GM19351 (cell line): Measurements from ENCODE around the gene KRT33B.
"Not testable (repeated sequence)": the region's sequence is repeated elsewhere in the genome, so short reads cannot be mapped to it uniquely, and the experiment has no call there.

Experiments used
- ATAC-seq: cut with Tn5 transposase; IDR thresholded peaks from one replicate; pipeline ENCODE4 v1.9.1; 2021; ENCODE audit warnings: mild to moderate bottlenecking, moderate library complexity; ENCODE audit not compliant: unreplicated experiment

Gene KRT33B

GRCh38 chr17:41394254-41394996 is 24.8 kb upstream of the KRT33B start:
- ATAC-seq, result no peak

DNA sequence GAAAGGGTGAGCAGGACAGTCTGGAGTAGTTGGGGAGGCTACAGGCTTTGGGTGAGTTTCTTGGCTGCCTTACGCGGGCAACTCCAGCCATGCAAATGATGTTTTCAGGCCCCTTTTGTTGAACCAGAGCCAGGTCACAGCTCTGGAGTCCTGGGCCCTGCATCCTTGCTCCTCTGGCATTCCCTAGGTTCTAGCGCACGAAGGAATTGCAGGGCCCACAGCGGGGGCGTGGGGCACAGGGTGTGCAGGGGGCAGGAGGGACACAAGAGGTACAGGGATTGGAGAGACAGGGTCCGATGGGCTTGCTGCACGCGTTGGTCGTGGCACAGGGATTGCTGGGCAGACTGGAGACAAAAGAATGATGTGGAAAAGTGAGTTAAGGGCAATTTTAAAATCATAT is 24.2 kb upstream of the KRT33B start:
- no peak for ATAC-seq

DNA sequence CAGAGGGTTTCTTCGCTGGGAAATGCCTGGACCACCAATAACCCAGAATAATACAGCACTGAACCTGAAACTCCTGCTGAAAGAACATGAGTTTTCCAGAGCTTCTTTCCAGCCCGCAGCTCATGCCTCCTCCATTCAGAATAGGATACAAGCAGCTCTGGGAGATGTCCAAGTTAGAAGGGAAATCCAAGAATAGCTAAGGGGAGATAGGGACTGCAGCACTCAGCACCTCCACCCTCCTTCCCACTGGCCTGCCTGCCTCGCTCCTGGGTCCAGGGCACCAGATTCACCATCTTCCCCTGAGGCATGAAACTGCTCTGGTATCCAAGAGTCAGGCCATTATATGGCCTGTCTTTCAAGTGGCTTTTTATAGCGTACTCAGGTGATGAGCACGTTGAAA is 23.7 kb upstream of the KRT33B start:
- ATAC-seq, result no peak

DNA sequence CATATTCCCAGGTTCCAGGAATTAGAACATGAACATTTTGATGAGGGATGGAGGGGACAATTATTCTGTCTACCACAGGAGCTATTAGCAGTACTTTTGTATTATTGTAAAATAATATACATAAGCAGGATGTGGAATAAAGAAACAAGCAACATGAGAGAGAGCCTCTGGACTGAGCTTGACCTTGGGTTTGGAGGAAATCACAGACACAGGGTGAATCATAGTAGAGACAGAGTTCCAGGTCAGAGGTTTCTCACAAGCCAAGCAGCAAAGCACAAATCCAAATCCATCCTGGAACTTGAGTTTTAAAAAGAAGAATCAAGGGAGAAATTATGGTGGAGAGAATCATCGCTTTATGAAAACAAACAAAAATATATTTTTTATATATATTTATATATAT is 22.7 kb upstream of the KRT33B start:
- no peak for ATAC-seq

- no peak for ATAC-seq
These were observed 21.9 kb upstream of the KRT33B start for GRCh38 chr17:41391535-41391934.

DNA sequence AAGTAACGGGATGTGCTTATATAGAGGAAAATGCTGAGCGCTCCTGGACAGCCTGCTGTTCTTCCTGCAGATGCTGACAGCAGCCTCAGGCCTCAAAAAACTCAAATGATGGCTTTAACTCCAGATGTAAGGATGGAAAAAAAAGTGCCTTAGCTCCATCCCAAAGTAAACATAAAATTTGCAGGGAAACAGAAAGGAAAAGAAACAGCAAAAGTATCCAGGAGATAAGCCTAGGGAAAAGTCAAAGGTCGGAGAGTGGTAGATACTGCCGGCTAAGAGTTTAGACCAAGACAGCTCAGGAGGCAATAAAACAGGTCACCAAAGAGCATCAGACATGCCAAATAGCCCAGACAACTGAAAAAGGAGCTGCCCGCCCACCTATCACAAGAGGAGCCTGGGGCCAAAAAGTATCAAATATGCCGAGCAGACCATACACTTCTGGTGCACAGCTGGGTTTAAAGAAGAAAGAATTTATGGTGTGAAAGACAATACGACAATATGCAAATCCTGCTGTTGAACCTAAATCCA is 20.9 kb upstream of the KRT33B start:
- no peak for ATAC-seq

GRCh38 chr17:41387670-41388069 is 18.1 kb upstream of the KRT33B start:
- ATAC-seq, result no peak

- no peak for ATAC-seq
These were observed 16.6 kb upstream of the KRT33B start for GRCh38 chr17:41386227-41386626.

- ATAC-seq, result no peak
These were observed 14.1 kb upstream of the KRT33B start for GRCh38 chr17:41383690-41384089.

- no peak for ATAC-seq
These were observed 12.8 kb upstream of the KRT33B start for GRCh38 chr17:41382394-41382793.

GRCh38 chr17:41381943-41382342 is 12.3 kb upstream of the KRT33B start, which contains the start of gene KRT34:
Gene KRT34 (minus strand): TSS chr17:41382306. CDS start chr17:41382246, 60 bp downstream.
- not testable (repeated sequence) for ATAC-seq

DNA sequence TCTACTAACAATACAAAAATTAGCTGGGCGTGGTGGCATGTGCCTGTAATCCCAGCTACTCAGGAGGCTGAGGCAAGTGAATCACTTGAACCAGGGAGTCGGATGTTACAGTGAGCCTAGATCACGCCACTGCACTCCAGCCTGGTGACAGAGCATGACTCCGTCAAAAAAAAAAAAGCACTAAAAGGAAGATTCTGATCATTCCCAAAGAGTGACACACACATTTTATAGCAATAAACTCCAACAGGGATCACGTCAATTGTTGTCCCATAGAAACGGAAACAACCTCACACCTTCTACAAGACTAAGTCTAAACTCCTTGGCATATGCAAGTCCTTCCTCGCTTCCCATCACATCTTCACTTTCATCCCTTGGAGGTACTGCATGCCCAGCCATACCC is 10.5 kb upstream of the KRT33B start:
- not testable (repeated sequence) for ATAC-seq

- ATAC-seq, result no peak
These were observed 7.9 kb upstream of the KRT33B start for GRCh38 chr17:41377546-41377945.

DNA sequence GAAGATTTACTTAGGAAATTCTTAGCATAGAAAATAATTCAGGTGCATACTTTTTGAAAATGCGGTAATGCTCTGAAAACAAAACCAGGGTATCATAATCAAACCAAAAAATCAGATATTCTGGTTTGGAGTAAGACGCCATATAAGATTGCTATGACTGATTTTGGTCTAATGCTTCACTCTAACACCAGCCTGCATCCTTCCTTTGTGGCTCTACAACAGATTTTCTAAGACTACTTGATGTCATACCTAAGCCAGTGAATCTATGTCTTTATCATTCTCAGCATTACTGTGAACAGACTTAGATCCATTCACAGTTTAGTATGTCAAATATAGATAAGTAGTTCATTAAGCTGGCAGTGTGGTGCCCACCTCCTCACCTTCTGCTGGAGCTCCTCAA is 590 bp downstream of the KRT33B start:
- ATAC-seq, result no peak

DNA sequence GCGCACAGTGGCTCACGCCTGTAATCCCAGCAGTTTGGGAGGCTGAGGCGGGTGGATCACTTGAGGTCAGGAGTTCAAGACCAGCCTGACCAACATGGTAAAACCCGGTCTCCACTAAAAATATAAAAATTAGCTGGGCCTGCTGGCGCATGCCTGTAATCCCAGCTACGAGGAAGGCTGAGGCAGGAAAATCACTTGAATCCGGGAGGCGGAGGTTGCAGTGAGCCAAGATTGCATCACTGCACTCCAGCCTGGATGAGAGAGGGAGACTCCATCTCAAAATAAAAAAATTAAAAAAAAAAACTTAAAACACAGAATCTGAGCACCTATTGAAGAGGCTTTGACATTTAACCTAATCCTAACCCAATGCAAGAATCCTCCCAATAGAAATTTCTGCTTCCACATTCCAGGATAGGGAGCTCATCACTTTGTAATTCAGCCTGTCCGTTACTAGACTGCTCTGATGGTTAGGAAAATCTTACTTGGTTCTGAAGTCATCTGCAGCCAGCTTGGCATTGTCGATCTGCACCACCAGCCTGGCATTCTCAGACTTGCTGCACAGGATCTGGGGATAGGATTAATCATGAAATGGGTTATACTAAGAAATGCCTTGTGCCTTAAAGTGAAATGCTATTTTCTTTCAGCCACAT is 2.1 kb downstream of the KRT33B start:
- ATAC-seq, result no peak

- ATAC-seq, result no peak
These were observed 3.5 kb downstream of the KRT33B start for GRCh38 chr17:41366070-41366469.

DNA sequence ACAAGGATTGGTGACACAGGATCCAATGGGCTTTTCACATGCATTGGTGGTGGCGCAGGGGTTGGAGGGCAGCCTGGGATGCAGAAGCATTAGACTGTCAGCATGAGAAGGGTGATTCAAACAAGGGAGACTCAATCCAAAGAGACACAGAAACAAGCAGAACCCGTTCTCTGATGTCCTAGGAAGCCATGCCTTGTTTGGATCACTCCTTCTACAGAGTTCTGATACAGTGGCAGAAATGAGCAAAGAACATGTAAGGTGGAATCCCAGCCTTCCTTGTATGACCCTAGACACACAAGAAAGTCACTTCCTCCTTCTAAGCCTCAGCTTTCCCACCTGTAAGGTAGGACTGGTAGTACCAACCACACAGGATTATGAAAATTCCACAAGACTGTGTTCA is 5.7 kb downstream of the KRT33B start:
- ATAC-seq, result no peak

- ATAC-seq, result no peak
These were observed 9.2 kb downstream of the KRT33B start for GRCh38 chr17:41360296-41360995.

DNA sequence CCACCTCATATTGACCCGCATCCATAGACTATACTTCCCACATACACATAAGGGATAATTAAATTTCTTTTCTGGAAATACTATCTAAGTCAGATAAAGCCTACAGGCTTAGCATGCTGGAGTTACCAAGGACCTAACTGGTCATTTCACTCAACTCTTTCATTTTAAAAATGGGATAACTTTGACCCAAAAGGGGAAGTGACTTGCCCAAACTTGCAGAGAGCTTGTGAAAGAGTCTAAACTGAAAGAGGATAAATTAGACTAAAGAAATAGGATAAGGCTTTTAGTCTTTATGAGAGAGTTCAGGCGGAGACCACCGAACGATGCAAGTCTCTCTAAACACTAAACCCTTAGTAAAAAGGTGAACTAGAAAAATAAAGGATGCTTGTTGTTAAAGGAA is 15.1 kb downstream of the KRT33B start:
- no peak for ATAC-seq

DNA sequence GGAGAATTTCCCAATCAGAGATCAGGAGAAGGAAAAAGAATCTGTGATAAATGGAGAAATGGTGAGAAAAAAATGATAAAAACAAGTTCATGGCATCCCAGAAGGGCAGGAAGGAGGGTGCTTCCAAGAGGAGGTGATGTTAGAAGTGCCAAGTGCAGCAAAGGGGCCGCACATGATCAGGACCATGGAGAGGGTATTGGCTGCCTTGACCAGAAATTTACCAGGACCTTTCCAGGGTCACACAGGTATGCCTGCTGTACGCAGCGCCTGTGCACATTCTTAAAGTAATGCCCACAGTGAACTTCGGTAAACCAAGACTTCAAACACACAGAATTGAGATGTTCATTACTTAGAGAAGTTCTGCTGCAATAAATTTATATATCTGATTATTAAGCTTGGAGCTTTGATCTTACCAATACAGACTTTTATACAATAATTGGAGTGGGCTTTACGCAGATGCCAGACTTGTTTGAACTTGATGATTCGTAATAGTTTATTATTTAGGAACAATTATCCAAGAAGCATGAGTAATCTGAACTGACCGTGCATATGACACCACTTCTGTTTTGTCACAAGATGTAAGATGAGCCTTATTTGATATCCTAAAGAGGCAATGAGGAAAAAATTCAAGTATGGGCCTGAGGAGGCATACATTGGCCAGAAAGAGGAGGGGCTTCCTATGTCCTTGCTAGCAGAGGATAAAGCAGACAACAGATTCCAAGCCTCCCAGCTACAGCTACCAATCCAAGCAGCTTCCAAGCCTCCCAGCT is 16.8 kb downstream of the KRT33B start:
- ATAC-seq, result no peak

DNA sequence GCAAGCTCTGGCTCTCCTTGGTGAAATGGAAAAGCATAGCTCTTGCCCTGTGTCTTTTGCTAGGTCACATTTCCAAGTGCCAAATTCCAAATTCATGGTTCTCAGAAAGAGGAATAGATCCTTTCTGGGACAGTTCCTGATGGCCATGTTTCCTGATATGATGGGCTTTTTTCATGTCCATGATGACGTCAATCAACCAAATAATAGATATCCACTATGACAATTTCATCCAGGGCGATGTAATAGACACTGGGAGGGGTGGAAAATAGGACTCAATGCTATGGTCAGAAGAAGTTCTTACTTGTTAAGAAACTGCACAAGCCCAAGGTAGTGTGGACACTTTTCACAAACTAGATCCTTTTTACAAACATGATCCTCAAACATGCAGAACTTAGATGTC is 18.4 kb downstream of the KRT33B start:
- no peak for ATAC-seq
